ENCODE results near the gene WASHC2C. TPM values are rescaled to one million over a fixed set of nuclear protein-coding genes. Genes with fewer than 3 reads are reported as not detected.
A peak's percentile ranks its signal among the peaks of the same experiment; 100 is the strongest.
"Not testable (repeated sequence)": the region's sequence is repeated elsewhere in the genome, so short reads cannot be mapped to it uniquely, and the experiment has no call there.

Gene WASHC2C
- total RNA-seq = 10 to 100 TPM; 43.6 to 44.7 TPM

GRCh38 chr10:45726703-45727420, at the start of gene WASHC2C:
WASHC2C (plus strand) TSS chr10:45727266; CDS start chr10:45727318, 52 bp downstream.
- not testable (repeated sequence) for H3K36me3 Mint-ChIP-seq, H3K9me3 Mint-ChIP-seq, H3K27me3 Mint-ChIP-seq, H3K4me1 Mint-ChIP-seq
- POLR2A ChIA-PET = interaction anchor here (0.8 kb wide), 1 partner anchor 308 kb away, joined by 4 read pairs; no protein-coding TSS in a partner anchor
- peak; percentile 94 for DNase-seq
- peak within 1 kb of the TSS; percentile 82 for H3K4me3 Mint-ChIP-seq
- peak; percentile 93 for ATAC-seq (ENCODE audit: low read depth)
- peak within 1 kb of the TSS; percentile 82 for H3K27ac Mint-ChIP-seq

- ATAC-seq (ENCODE audit: low read depth); H3K4me1 Mint-ChIP-seq; H3K36me3 Mint-ChIP-seq; POLR2A ChIA-PET; H3K27me3 Mint-ChIP-seq; H3K4me3 Mint-ChIP-seq; DNase-seq; H3K9me3 Mint-ChIP-seq; H3K27ac Mint-ChIP-seq: not testable (repeated sequence)
These were observed 48.6 kb upstream of the WASHC2C start for GRCh38 chr10:45678467-45678866.

GRCh38 chr10:45710200-45710796, 16.8 kb upstream of the WASHC2C start:
- not testable (repeated sequence) for H3K27me3 Mint-ChIP-seq; ATAC-seq (ENCODE audit: low read depth); H3K36me3 Mint-ChIP-seq; DNase-seq; H3K27ac Mint-ChIP-seq; H3K4me1 Mint-ChIP-seq; H3K9me3 Mint-ChIP-seq
- peak overlapping the region; percentile 28 for H3K4me3 Mint-ChIP-seq
- POLR2A ChIA-PET = interaction anchor here (0.6 kb wide), 1 partner anchor 48 kb away, joined by 4 read pairs; no protein-coding TSS in a partner anchor

- H3K4me3 Mint-ChIP-seq; H3K27ac Mint-ChIP-seq; DNase-seq; H3K27me3 Mint-ChIP-seq; H3K4me1 Mint-ChIP-seq; H3K9me3 Mint-ChIP-seq; POLR2A ChIA-PET; ATAC-seq (ENCODE audit: low read depth); H3K36me3 Mint-ChIP-seq: not testable (repeated sequence)
These were observed 15.8 kb upstream of the WASHC2C start for GRCh38 chr10:45711223-45711622.

- DNase-seq; H3K4me1 Mint-ChIP-seq; H3K4me3 Mint-ChIP-seq; H3K27ac Mint-ChIP-seq; H3K36me3 Mint-ChIP-seq; H3K9me3 Mint-ChIP-seq; H3K27me3 Mint-ChIP-seq; ATAC-seq (ENCODE audit: low read depth); POLR2A ChIA-PET: not testable (repeated sequence)
These were observed 10.0 kb upstream of the WASHC2C start for GRCh38 chr10:45717053-45717452.

- H3K36me3 Mint-ChIP-seq; H3K27me3 Mint-ChIP-seq; POLR2A ChIA-PET; H3K4me3 Mint-ChIP-seq; H3K4me1 Mint-ChIP-seq; H3K9me3 Mint-ChIP-seq; DNase-seq; ATAC-seq (ENCODE audit: low read depth); H3K27ac Mint-ChIP-seq: not testable (repeated sequence)
These were observed 9.4 kb upstream of the WASHC2C start for GRCh38 chr10:45717642-45718041.

- POLR2A ChIA-PET; H3K27ac Mint-ChIP-seq; H3K4me1 Mint-ChIP-seq; H3K27me3 Mint-ChIP-seq; ATAC-seq (ENCODE audit: low read depth); H3K4me3 Mint-ChIP-seq; H3K36me3 Mint-ChIP-seq; H3K9me3 Mint-ChIP-seq; DNase-seq: not testable (repeated sequence)
These were observed 5.6 kb upstream of the WASHC2C start for GRCh38 chr10:45721503-45721902.

- H3K4me1 Mint-ChIP-seq = not testable (repeated sequence)
These were observed 3.2 kb upstream of the WASHC2C start for GRCh38 chr10:45723851-45724250.

GRCh38 chr10:45727421-45727965, 427 bp downstream of the WASHC2C start:
- peak overlapping the region; percentile 82 for H3K27ac Mint-ChIP-seq
- ATAC-seq (ENCODE audit: low read depth) (peak; percentile 52), DNase-seq (peak; percentile 43)
- H3K36me3 Mint-ChIP-seq, H3K27me3 Mint-ChIP-seq, H3K9me3 Mint-ChIP-seq, H3K4me1 Mint-ChIP-seq: not testable (repeated sequence)
- peak overlapping the region; percentile 82 for H3K4me3 Mint-ChIP-seq
- POLR2A ChIA-PET = interaction anchor here (0.8 kb wide), 1 partner anchor 308 kb away, joined by 4 read pairs; no protein-coding TSS in a partner anchor

More at GRCh38 chr10:45723851-45724250, 3.2 kb upstream of the WASHC2C start:
- H3K36me3 Mint-ChIP-seq; H3K27me3 Mint-ChIP-seq; POLR2A ChIA-PET; DNase-seq; ATAC-seq (ENCODE audit: low read depth); H3K4me3 Mint-ChIP-seq; H3K27ac Mint-ChIP-seq; H3K9me3 Mint-ChIP-seq: not testable (repeated sequence)

- H3K27ac Mint-ChIP-seq; H3K27me3 Mint-ChIP-seq; H3K36me3 Mint-ChIP-seq; ATAC-seq (ENCODE audit: low read depth); H3K4me3 Mint-ChIP-seq; POLR2A ChIA-PET; H3K9me3 Mint-ChIP-seq; DNase-seq; H3K4me1 Mint-ChIP-seq: not testable (repeated sequence)
These were observed 7.4 kb downstream of the WASHC2C start for GRCh38 chr10:45734449-45734848.

GRCh38 chr10:45734867-45735266, 7.8 kb downstream of the WASHC2C start:
- H3K36me3 Mint-ChIP-seq; ATAC-seq (ENCODE audit: low read depth); H3K4me3 Mint-ChIP-seq; H3K27me3 Mint-ChIP-seq; H3K4me1 Mint-ChIP-seq; H3K9me3 Mint-ChIP-seq; DNase-seq; H3K27ac Mint-ChIP-seq; POLR2A ChIA-PET: not testable (repeated sequence)

- H3K9me3 Mint-ChIP-seq; H3K27ac Mint-ChIP-seq; H3K36me3 Mint-ChIP-seq; DNase-seq; ATAC-seq (ENCODE audit: low read depth); POLR2A ChIA-PET; H3K4me3 Mint-ChIP-seq; H3K4me1 Mint-ChIP-seq; H3K27me3 Mint-ChIP-seq: not testable (repeated sequence)
These were observed 14.5 kb downstream of the WASHC2C start for GRCh38 chr10:45741559-45741958.

GRCh38 chr10:45742014-45742413, 14.9 kb downstream of the WASHC2C start:
- ATAC-seq (ENCODE audit: low read depth); H3K4me1 Mint-ChIP-seq; H3K4me3 Mint-ChIP-seq; H3K36me3 Mint-ChIP-seq; DNase-seq; H3K27me3 Mint-ChIP-seq; H3K27ac Mint-ChIP-seq; H3K9me3 Mint-ChIP-seq: not testable (repeated sequence)
- POLR2A ChIA-PET = interaction anchor here (0.5 kb wide), 1 partner anchor 488 kb away, joined by 3 read pairs; no protein-coding TSS in a partner anchor

- POLR2A ChIA-PET; H3K9me3 Mint-ChIP-seq; H3K27ac Mint-ChIP-seq; H3K27me3 Mint-ChIP-seq; ATAC-seq (ENCODE audit: low read depth); DNase-seq; H3K4me3 Mint-ChIP-seq; H3K36me3 Mint-ChIP-seq; H3K4me1 Mint-ChIP-seq: not testable (repeated sequence)
These were observed 24.1 kb downstream of the WASHC2C start for GRCh38 chr10:45751141-45751540.

Data from activated naive CD8-positive, alpha-beta T cell treated with anti-CD3 and anti-CD28 coated beads, Interleukin-2, amount 10 ng/mL, durations not matched to agents 7 days and 5 days (primary cell).